ENCODE results near the gene ABCC10.

DNA sequence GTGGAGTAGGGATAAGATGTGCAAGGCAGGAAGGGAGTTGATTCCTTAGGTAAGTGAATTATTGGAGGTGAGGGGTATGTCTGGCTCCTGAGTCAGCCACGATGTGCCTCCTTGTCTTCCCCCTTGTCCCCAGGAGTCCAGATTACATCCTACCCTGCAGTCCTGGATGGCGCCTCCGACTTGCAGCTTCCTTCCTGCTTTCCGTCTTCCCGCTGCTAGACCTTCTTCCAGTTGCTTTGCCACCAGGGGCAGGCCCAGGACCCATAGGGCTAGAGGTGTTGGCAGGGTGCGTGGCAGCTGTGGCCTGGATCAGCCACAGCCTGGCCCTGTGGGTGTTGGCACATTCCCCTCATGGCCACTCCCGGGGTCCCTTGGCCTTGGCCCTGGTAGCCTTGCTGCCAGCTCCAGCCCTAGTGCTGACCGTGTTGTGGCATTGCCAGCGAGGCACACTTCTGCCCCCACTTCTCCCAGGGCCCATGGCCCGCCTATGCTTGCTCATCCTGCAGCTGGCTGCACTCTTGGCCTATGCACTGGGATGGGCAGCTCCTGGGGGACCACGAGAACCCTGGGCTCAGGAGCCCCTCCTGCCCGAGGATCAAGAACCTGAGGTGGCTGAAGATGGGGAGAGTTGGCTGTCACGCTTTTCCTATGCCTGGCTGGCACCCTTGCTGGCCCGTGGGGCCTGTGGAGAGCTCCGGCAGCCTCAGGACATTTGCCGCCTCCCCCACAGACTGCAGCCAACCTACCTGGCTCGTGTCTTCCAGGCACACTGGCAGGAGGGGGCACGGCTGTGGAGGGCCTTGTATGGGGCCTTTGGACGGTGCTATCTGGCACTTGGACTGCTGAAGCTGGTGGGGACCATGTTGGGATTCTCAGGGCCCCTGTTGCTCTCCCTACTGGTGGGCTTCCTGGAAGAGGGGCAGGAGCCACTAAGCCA is 4.9 kb downstream of the ABCC10 start:
- TF ChIP-seq, protein P1, sequence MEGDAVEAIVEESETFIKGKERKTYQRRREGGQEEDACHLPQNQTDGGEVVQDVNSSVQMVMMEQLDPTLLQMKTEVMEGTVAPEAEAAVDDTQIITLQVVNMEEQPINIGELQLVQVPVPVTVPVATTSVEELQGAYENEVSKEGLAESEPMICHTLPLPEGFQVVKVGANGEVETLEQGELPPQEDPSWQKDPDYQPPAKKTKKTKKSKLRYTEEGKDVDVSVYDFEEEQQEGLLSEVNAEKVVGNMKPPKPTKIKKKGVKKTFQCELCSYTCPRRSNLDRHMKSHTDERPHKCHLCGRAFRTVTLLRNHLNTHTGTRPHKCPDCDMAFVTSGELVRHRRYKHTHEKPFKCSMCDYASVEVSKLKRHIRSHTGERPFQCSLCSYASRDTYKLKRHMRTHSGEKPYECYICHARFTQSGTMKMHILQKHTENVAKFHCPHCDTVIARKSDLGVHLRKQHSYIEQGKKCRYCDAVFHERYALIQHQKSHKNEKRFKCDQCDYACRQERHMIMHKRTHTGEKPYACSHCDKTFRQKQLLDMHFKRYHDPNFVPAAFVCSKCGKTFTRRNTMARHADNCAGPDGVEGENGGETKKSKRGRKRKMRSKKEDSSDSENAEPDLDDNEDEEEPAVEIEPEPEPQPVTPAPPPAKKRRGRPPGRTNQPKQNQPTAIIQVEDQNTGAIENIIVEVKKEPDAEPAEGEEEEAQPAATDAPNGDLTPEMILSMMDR (IDR thresholded peaks at IDR 0.05), result no peak
- no peak for TF ChIP-seq POLR2A (IDR thresholded peaks at IDR 0.05)
